ENCODE data around the gene BIRC6. TPM values are rescaled to one million over a fixed set of nuclear protein-coding genes. Genes with fewer than 3 reads are reported as not detected.
"Not testable (repeated sequence)": the region's sequence is repeated elsewhere in the genome, so short reads cannot be mapped to it uniquely, and the experiment has no call there.

Gene BIRC6
- total RNA-seq, 1 experiment from 2014 or later, result 29.7 TPM

- DNase-seq (ENCODE audit: low spot score), result no peak
Observed at GRCh38 chr2:32617599-32618189, 260.9 kb downstream of the BIRC6 start.

- no peak for DNase-seq (ENCODE audit: low spot score)
Observed at GRCh38 chr2:32622570-32623310, 265.9 kb downstream of the BIRC6 start.

- no peak for DNase-seq (ENCODE audit: low spot score)
Observed at GRCh38 chr2:32623311-32623706, 266.5 kb downstream of the BIRC6 start.

GRCh38 chr2:32624812-32625211 lies 268.0 kb downstream of the BIRC6 start:
- no peak for DNase-seq (ENCODE audit: low spot score)

GRCh38 chr2:32626639-32627221 lies 269.9 kb downstream of the BIRC6 start:
- no peak for DNase-seq (ENCODE audit: low spot score)

- DNase-seq (ENCODE audit: low spot score), result no peak
Observed at GRCh38 chr2:32627441-32627813, 270.6 kb downstream of the BIRC6 start.

- peak; percentile 80 for DNase-seq (ENCODE audit: low spot score)
Observed at GRCh38 chr2:32627814-32628579, 271.2 kb downstream of the BIRC6 start, which contains the start of gene TTC27. Gene TTC27 (plus strand): TSS chr2:32628050. CDS start chr2:32628293, 243 bp downstream.

GRCh38 chr2:32632089-32632488 lies 275.3 kb downstream of the BIRC6 start:
- peak; percentile 16 for DNase-seq (ENCODE audit: low spot score)

GRCh38 chr2:32633040-32633439 lies 276.2 kb downstream of the BIRC6 start:
- DNase-seq (ENCODE audit: low spot score), result no peak

GRCh38 chr2:32638548-32638947 lies 281.7 kb downstream of the BIRC6 start:
- DNase-seq (ENCODE audit: low spot score), result not testable (repeated sequence)

GRCh38 chr2:32641180-32641579 lies 284.4 kb downstream of the BIRC6 start:
- no peak for DNase-seq (ENCODE audit: low spot score)

- DNase-seq (ENCODE audit: low spot score), result no peak
Observed at GRCh38 chr2:32647180-32647651, 290.4 kb downstream of the BIRC6 start.

- DNase-seq (ENCODE audit: low spot score), result no peak
Observed at GRCh38 chr2:32652555-32653209, 295.9 kb downstream of the BIRC6 start.

- DNase-seq (ENCODE audit: low spot score), result no peak
Observed at GRCh38 chr2:32656069-32656468, 299.2 kb downstream of the BIRC6 start.

GRCh38 chr2:32663864-32664263 lies 307.0 kb downstream of the BIRC6 start:
- no peak for DNase-seq (ENCODE audit: low spot score)

- DNase-seq (ENCODE audit: low spot score), result no peak
Observed at GRCh38 chr2:32666704-32667103, 309.9 kb downstream of the BIRC6 start.

GRCh38 chr2:32668254-32668653 lies 311.4 kb downstream of the BIRC6 start:
- DNase-seq (ENCODE audit: low spot score), result no peak
